Neutrophil (primary cell): ENCODE measurements around the gene PRKCQ.

Experiments
- H3K27ac ChIP-seq: fragments of 200-600 bp; sonication (generic); 2 replicates; pipeline ENCODE4 v1.5.1; 2016; ENCODE audit warnings: mild to moderate bottlenecking, moderate library complexity
- H3K27me3 ChIP-seq: fragments of 200-600 bp; sonication (generic); 2 replicates; pipeline ENCODE4 v1.6.0; 2016; ENCODE audit warnings: mild to moderate bottlenecking
- H3K36me3 ChIP-seq: fragments of 200-600 bp; sonication (generic); 2 replicates; pipeline ENCODE4 v1.5.1; 2017
- H3K4me1 ChIP-seq, 2 experiments: fragments of 200-600 bp in 1 of 2; sonication (generic) in 1 of 2; 1 replicate in 1 of 2; 2 replicates in 1 of 2; pipeline versions ENCODE4 v1.5.1 to v1.6.1; 2013 to 2016; ENCODE audit warnings: low read depth in 1 of 2, low read length in 1 of 2, mild to moderate bottlenecking in 1 of 2, moderate library complexity in 1 of 2; ENCODE audit not compliant: control insufficient read depth in 1 of 2, insufficient read depth in 1 of 2
- H3K4me3 ChIP-seq, 2 experiments: fragments of 200-600 bp in 1 of 2; sonication (generic) in 1 of 2; 1 replicate in 1 of 2; 2 replicates in 1 of 2; pipeline ENCODE4 v1.5.1; 2013 to 2016; ENCODE audit warnings: low read depth in 1 of 2, low read length in 1 of 2, mild to moderate bottlenecking in 1 of 2, moderate library complexity in 1 of 2
- H3K9me3 ChIP-seq: fragments of 200-600 bp; sonication (generic); 2 replicates; pipeline ENCODE4 v1.5.1; 2016
- CTCF ChIP-seq: fragments of 200-600 bp; sonication (generic); IDR thresholded peaks from 2 replicates; pipeline ENCODE4 v1.5.1; 2016; ENCODE audit warnings: antibody characterized with exemption

The PRKCQ gene

GRCh38 chr10:6609625-6610024, 29.5 kb upstream of the PRKCQ start:
- no peaks in the 10 kb centered on the region for H3K4me1 ChIP-seq
- H3K36me3 ChIP-seq = no peaks in the 10 kb centered on the region
- no peak overlapping the region for H3K27ac ChIP-seq
- TF ChIP-seq CTCF = no peak
- H3K4me3 ChIP-seq = no peak overlapping the region
- no peaks in the 10 kb centered on the region for H3K9me3 ChIP-seq
- H3K27me3 ChIP-seq = no peaks in the 10 kb centered on the region

GRCh38 chr10:6607778-6608177, 27.7 kb upstream of the PRKCQ start:
- Histone ChIP-seq H3K27ac (no peak overlapping the region), H3K4me3 (no peak overlapping the region), H3K27me3 (no peaks in the 10 kb centered on the region), H3K36me3 (no peaks in the 10 kb centered on the region), H3K9me3 (no peaks in the 10 kb centered on the region), H3K4me1 (no peaks in the 10 kb centered on the region)
- no peak for TF ChIP-seq CTCF

- no peak overlapping the region for H3K4me3 ChIP-seq
- no peak for TF ChIP-seq CTCF
- no peak overlapping the region for H3K27ac ChIP-seq
- H3K4me1 ChIP-seq = no peaks in the 10 kb centered on the region
- no peaks in the 10 kb centered on the region for H3K9me3 ChIP-seq
- no peaks in the 10 kb centered on the region for H3K36me3 ChIP-seq
- H3K27me3 ChIP-seq = no peaks in the 10 kb centered on the region
These were observed 27.1 kb upstream of the PRKCQ start for GRCh38 chr10:6607182-6607581.

DNA sequence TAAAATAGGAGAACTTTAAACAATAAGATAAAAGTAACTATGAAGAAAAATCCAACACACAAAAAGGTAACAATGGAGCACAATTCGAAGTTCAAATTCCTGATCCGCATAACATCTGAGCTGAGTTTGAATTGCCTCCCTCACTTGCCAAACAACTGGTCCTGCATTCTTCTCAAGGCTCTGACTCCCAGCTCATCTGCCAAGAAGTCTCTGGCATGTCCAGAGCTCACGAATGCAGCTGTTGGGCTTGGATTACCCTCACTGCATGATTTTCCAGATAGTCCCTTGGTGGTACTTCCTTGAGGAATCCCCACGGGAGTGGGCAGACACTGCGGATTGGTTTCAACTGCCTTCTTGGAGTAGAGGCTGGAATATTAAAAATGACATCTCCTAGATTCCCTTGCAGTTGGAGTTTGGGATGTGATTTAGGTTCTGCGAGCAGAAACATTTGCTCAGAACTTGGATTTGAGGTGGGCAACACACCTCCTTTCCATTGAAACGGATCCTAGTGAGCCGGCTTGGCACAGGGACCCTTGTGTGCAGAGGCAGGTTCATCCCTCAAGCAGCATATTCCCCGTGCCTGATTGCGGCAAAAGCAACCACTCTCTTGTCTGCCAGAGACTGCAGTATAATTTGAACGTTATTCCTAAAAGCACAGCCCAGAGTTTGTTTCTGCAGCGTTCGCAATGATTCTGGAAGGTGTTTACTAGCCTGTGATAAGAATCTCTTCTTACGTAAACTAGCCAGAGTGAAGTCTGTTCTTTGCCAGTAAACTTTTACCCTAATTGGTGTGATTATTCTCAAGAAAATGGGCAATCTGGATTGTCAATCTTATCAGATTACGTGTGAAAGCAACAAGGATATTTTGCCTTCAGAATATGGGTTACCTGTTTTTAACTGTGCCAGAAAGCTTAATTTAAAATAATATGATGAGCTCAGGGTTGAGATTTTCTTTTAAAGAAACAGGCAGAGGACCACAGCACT, 23.4 kb upstream of the PRKCQ start:
- Histone ChIP-seq H3K9me3 (no peaks in the 10 kb centered on the region), H3K27ac (no peak overlapping the region), H3K4me1 (peaks cover 0 to 4% of the 10 kb centered on the region in 2 experiments), H3K4me3 (no peak overlapping the region), H3K27me3 (no peaks in the 10 kb centered on the region), H3K36me3 (no peaks in the 10 kb centered on the region)
- TF ChIP-seq CTCF = no peak

- Histone ChIP-seq H3K4me3 (no peak overlapping the region), H3K36me3 (no peaks in the 10 kb centered on the region), H3K27me3 (no peaks in the 10 kb centered on the region), H3K9me3 (no peaks in the 10 kb centered on the region), H3K4me1 (peaks cover 0 to 4% of the 10 kb centered on the region in 2 experiments), H3K27ac (no peak overlapping the region)
- no peak for TF ChIP-seq CTCF
These were observed 22.6 kb upstream of the PRKCQ start for GRCh38 chr10:6602700-6603084.
